ENCODE results near the gene MTRFR. TPM values are rescaled to one million over a fixed set of nuclear protein-coding genes. Genes with fewer than 3 reads are reported as not detected.

MTRFR gene
- total RNA-seq, 1 donor from 2014 or later, result 14.3 TPM

GRCh38 chr12:123284669-123285068 is 51.4 kb downstream of the MTRFR start:
- Mint-ChIP-seq H3K27me3 (ENCODE audit: unreplicated experiment) (no peaks in the 10 kb centered on the region), H3K9me3 (ENCODE audit: unreplicated experiment) (no peaks in the 10 kb centered on the region), H3K4me1 (ENCODE audit: unreplicated experiment) (peaks cover 4% of the 10 kb centered on the region), H3K36me3 (ENCODE audit: unreplicated experiment) (peaks cover 13% of the 10 kb centered on the region), H3K27ac (ENCODE audit: unreplicated experiment) (no peak overlapping the region), H3K4me3 (ENCODE audit: unreplicated experiment) (no peak overlapping the region)
- DNase-seq (ENCODE audit: extremely low spot score, unreplicated experiment), result no peak
- TF ChIP-seq CTCF (IDR thresholded peaks at IDR 0.05), result no peak

- H3K27ac Mint-ChIP-seq (ENCODE audit: unreplicated experiment), result no peak overlapping the region
- H3K4me1 Mint-ChIP-seq (ENCODE audit: unreplicated experiment), result peaks cover 4% of the 10 kb centered on the region
- peaks cover 21% of the 10 kb centered on the region for H3K36me3 Mint-ChIP-seq (ENCODE audit: unreplicated experiment)
- no peaks in the 10 kb centered on the region for H3K27me3 Mint-ChIP-seq (ENCODE audit: unreplicated experiment)
- no peaks in the 10 kb centered on the region for H3K9me3 Mint-ChIP-seq (ENCODE audit: unreplicated experiment)
- TF ChIP-seq CTCF (IDR thresholded peaks at IDR 0.05), result no peak
- no peak overlapping the region for H3K4me3 Mint-ChIP-seq (ENCODE audit: unreplicated experiment)
- no peak for DNase-seq (ENCODE audit: extremely low spot score, unreplicated experiment)
Measured at GRCh38 chr12:123286652-123287373, 53.6 kb downstream of the MTRFR start.

GRCh38 chr12:123288751-123289346 is 55.6 kb downstream of the MTRFR start:
- Mint-ChIP-seq H3K4me1 (ENCODE audit: unreplicated experiment) (peaks cover 4% of the 10 kb centered on the region), H3K9me3 (ENCODE audit: unreplicated experiment) (no peaks in the 10 kb centered on the region), H3K27ac (ENCODE audit: unreplicated experiment) (no peak overlapping the region), H3K4me3 (ENCODE audit: unreplicated experiment) (no peak overlapping the region), H3K36me3 (ENCODE audit: unreplicated experiment) (peaks cover 25% of the 10 kb centered on the region), H3K27me3 (ENCODE audit: unreplicated experiment) (no peaks in the 10 kb centered on the region)
- DNase-seq (ENCODE audit: extremely low spot score, unreplicated experiment), result no peak
- no peak for TF ChIP-seq CTCF (IDR thresholded peaks at IDR 0.05)

GRCh38 chr12:123289911-123290310 is 56.7 kb downstream of the MTRFR start:
- H3K27me3 Mint-ChIP-seq (ENCODE audit: unreplicated experiment), result no peaks in the 10 kb centered on the region
- H3K36me3 Mint-ChIP-seq (ENCODE audit: unreplicated experiment), result peaks cover 34% of the 10 kb centered on the region
- TF ChIP-seq CTCF (IDR thresholded peaks at IDR 0.05), result no peak
- DNase-seq (ENCODE audit: extremely low spot score, unreplicated experiment), result no peak
- peaks cover 4% of the 10 kb centered on the region for H3K4me1 Mint-ChIP-seq (ENCODE audit: unreplicated experiment)
- no peaks in the 10 kb centered on the region for H3K9me3 Mint-ChIP-seq (ENCODE audit: unreplicated experiment)
- no peak overlapping the region for H3K4me3 Mint-ChIP-seq (ENCODE audit: unreplicated experiment)
- H3K27ac Mint-ChIP-seq (ENCODE audit: unreplicated experiment), result no peak overlapping the region

- no peak for DNase-seq (ENCODE audit: extremely low spot score, unreplicated experiment)
- TF ChIP-seq CTCF (IDR thresholded peaks at IDR 0.05), result no peak
- peaks cover 50% of the 10 kb centered on the region for H3K36me3 Mint-ChIP-seq (ENCODE audit: unreplicated experiment)
- H3K4me1 Mint-ChIP-seq (ENCODE audit: unreplicated experiment), result no peaks in the 10 kb centered on the region
- no peaks in the 10 kb centered on the region for H3K27me3 Mint-ChIP-seq (ENCODE audit: unreplicated experiment)
- no peaks in the 10 kb centered on the region for H3K9me3 Mint-ChIP-seq (ENCODE audit: unreplicated experiment)
- H3K4me3 Mint-ChIP-seq (ENCODE audit: unreplicated experiment), result no peak overlapping the region
- no peak overlapping the region for H3K27ac Mint-ChIP-seq (ENCODE audit: unreplicated experiment)
Measured at GRCh38 chr12:123293178-123293760, 60.0 kb downstream of the MTRFR start.

Data from osteocyte (in vitro differentiated cells).